Activated CD8-positive, alpha-beta memory T cell treated with anti-CD3 and anti-CD28 coated beads for 4 hours (primary cell): Measurements from ENCODE around the gene OR2T6.
"Not testable (repeated sequence)": the region's sequence is repeated elsewhere in the genome, so short reads cannot be mapped to it uniquely, and the experiment has no call there.

Experiments
- DNase-seq, 2 donors: peaks; one replicate each; pipeline ENCODE4 v3.0.0-alpha.2; 2020; ENCODE audit warnings: low read depth in 2 of 2

OR2T6 gene

GRCh38 chr1:248433811-248434415, 58.4 kb downstream of the OR2T6 start:
- not testable (repeated sequence) for DNase-seq

GRCh38 chr1:248434913-248435312, 59.4 kb downstream of the OR2T6 start:
- not testable (repeated sequence) for DNase-seq

GRCh38 chr1:248436303-248436702, 60.8 kb downstream of the OR2T6 start:
- DNase-seq, result not testable (repeated sequence)

GRCh38 chr1:248438668-248439067, 63.1 kb downstream of the OR2T6 start:
- DNase-seq, result not testable (repeated sequence)

GRCh38 chr1:248439283-248439682, 63.7 kb downstream of the OR2T6 start:
- DNase-seq, result not testable (repeated sequence)
